Raji (cell line): Measurements from ENCODE around the gene MID1.

ENCODE experiments used
- POLR2A ChIP-seq: IDR thresholded peaks from 2 replicates; pipeline ENCODE4 v1.6.1; 2011; ENCODE audit warnings: low read depth, low read length, control low read depth; ENCODE audit not compliant: insufficient read depth

MID1 gene

DNA sequence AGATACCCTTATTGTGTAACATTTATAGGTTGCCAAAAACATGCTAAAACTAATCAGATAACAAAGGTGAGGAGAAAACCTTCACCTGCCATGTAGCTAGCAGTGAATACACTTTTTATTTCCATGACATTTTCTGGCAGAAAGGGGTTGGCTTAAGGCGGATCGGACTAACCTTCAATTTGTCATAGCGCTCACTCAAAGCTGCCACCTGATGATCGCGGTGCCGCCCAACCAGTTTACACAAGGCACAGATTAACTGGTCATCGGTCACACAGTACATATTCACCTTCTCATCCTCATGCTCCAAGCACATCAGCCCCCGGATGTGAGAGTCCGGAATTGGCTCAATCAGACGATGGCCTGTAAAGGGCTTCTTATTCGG lies 53.7 kb downstream of the MID1 start:
- TF ChIP-seq POLR2A = no peak

DNA sequence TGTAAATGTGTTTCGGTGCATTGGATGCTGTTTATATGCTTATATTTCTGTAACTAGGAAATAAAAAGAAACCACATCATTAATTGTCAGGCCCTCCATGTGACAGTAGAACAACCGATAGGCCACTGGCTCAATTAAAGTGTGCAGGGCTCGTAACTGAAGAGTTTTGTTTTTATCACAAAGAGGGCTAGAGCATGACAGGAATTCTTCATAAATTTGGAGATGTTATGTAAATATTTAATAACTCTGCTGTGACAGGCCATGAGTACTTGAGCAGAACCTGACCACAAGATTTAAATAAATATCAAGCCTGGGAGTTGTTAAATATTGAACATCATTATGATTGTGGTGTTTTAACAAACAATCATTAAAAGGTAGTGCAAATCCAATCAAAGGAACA lies 55.9 kb downstream of the MID1 start:
- TF ChIP-seq POLR2A = no peak

DNA sequence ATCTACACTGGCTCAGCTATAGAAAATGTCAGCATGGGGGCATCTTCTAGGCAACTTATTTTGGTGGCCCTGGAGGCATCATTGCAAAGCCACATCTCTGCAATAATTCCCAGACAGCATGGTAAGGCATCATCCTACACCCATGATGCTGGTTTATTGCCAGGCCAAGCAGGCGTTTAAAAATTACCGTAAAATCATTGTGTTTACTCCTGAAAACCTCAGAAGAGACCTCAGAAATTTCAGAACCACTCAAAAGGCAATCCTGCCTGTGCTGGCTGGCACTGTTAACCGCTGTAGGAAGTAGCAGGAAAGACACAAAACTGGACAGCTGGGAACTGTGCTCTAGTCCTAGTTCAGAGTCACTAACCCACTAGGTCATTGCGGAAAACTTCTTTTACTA lies 63.2 kb downstream of the MID1 start:
- no peak for TF ChIP-seq POLR2A

DNA sequence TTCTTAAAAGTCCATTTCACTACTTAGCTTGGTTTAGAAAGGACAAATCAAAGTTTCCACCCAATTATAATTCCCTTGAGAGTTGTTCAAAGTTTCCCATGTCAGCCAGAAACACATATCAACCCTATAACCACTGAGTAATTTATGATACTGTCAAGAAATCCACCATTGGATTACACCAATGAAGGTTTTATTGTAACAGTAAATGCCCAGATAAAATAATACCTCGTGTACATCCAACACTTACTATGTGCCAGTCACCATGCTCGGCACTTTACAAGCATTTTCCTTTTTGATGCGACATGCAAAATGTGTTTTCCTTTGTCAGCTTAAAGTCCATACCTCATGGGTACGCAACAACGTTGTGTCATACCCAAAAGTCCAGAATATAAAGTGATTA lies 64.0 kb downstream of the MID1 start:
- no peak for TF ChIP-seq POLR2A

DNA sequence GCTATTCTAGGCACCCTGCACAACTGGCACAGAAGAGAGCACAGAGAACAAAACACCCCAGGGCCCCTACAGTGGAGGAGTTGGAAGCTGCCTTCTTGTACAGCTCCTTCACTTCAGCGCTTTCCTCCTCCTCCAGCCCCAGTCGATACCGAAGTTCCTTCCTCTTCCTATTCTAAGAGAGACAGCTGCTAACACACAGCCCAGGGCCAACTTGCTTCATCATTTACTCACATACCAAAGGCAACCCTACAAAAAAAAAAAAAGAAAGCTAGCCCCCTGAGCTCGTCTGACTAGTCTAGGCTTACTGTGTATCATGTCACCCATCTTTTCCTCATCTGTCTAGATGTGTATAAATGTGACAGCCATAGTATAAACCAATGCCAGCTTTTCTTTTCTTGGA lies 64.5 kb downstream of the MID1 start:
- TF ChIP-seq POLR2A = no peak

DNA sequence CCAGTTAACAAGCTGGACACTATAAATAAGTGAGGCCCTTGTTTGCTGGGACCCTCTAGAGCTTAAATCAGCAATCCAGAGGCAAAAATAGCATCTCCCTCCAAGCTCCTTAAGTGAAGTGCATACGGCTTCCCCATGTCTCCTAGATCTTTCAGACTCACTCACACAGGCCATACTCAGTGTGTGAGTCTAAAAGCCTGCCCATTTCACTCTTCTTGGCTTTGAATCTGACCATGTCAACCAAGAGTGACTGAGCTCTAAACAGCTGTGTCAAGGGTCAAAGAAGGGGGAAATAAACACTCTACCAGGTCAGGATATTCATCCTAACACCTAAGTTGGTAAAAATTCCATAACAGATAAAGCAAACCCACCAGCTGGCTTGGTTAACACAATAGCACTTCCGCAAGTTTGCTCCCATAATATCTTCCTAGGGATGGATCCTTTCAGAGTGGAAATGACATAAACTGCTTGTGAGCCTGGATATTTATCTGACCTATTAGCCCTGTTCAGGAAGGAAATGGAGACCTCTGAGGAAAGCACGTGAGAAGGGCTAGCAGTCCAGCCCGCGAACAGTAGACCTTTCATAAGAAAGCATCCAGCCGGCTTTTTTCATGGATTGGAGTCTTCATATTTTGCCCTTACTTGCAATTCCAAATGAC lies 65.6 kb downstream of the MID1 start:
- TF ChIP-seq POLR2A = no peak

DNA sequence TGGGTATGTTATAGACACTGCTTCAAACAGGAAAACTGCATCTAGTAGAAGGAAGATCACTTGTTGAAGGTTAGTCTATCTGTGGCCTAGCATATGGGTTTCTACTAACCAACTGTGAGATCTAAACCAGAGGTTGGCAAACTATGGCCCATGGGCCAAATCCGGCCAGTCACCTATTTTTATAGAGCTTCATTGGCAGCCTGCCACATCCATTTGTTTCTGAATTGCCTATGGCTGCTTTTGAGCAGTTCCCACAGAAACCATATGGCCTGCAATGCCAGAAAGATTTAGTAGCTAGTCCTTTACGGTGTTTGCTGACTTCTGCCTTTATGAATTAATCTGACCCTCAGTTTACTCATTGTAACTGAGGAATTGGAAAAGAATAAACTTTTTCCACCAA lies 71.1 kb downstream of the MID1 start:
- TF ChIP-seq POLR2A = no peak

DNA sequence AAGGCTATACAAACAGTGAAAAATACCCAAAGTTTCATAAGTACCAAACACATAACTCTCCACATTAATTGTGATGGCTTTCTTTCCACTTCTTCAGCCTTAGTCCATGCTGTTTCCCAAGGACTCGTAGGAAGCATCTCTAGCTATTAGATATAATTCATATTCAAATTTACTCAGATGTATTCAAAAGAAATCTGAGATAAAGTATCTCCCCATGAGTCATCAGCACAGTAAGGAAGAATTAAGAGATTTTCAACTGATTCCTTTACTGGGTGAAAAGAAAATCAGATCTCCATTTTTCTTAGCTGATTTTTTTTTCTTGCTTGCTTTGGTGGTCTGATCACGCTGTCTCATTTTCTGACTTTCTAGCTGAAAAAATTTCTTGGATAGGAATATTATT lies 71.7 kb downstream of the MID1 start:
- TF ChIP-seq POLR2A = no peak

DNA sequence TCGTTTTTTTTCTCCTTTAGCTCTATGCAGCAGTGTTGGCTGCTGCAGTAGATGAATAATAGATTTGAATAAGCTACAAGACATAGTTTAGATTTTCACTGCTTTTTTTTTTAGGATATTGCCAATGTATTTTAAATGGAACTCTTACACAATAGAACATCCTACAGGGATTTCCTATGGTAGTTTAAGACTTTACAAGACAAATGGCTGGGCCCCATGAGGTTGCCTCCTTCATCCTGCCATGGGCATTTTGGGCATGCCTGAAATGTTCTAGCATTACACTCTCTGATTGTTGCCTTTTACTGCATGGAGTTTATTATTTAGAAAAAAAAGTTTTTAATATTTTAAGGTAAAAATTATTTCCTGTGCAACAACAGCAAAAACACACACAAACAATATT lies 74.5 kb downstream of the MID1 start:
- no peak for TF ChIP-seq POLR2A

DNA sequence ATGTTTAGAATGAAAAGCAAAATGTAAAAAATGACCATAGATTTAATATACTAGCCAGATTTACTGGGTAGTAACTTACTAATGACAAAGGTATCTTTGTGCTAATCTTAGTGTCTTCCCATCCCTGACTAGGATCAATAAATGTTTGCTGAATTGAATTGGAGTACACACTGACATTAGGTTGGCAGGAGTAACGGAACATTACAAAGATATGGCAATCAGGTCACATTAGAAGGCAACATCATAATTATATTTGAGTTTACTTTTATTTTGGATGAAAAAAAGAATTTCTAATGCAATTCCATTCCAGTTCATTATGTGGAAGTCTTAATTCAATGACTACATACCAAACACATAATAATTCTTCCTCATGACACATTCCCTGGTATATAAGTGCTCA lies 77.8 kb downstream of the MID1 start:
- no peak for TF ChIP-seq POLR2A

DNA sequence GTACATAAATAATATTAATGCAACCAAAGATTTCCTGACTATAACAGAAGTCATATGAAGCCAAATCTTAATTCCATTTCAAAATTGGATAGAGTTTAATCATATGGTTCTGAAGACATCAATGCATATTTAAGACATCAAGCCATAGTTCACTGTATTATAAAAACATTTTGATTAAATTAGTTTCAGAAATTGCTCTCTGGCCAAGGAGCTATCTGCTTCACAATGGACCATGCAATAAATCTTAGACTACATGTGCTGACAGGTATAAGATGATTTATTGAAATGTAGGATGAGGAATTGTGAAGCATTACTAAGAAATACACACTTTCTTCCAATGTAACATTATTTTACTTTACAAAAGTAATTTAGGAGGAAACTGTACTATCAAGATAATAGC lies 81.6 kb downstream of the MID1 start:
- no peak for TF ChIP-seq POLR2A

DNA sequence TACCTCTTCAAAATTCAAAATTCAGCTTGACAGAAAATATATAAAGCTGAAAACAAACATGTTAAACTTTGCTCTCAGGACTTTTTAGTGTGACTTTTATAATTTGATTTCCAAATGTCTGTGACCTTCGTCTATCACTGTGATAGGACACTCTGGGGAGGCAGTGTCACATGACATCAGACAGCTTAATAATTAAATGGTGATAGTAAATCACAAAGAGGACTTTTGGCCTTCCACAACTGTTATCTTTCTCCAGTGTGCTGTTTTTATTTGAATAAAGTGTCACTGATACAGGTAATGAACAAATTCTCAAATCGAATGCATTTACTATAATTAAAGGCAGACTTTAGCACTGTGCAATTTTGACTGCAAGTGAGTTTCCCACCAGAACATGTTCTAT lies 83.1 kb downstream of the MID1 start:
- TF ChIP-seq POLR2A = no peak

DNA sequence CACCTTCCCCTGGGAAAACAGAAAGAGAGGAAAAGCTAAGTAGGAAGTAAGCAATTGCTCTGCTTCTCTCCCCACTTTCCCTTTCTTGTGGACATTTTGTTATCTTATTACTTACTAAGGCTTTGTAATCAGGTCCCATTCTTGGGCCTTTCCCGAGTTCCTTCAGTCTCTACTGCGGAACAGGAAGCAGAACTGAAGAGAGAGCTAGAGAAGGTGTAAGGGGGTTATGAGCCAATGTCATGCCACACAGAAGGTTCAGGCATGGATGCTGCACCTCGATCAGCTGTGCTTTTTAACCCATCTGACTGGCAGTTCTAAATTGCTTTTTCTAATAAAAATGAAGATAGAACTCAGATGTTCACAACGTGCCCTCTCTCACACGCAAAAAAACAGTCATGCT lies 83.6 kb downstream of the MID1 start:
- TF ChIP-seq POLR2A = no peak

DNA sequence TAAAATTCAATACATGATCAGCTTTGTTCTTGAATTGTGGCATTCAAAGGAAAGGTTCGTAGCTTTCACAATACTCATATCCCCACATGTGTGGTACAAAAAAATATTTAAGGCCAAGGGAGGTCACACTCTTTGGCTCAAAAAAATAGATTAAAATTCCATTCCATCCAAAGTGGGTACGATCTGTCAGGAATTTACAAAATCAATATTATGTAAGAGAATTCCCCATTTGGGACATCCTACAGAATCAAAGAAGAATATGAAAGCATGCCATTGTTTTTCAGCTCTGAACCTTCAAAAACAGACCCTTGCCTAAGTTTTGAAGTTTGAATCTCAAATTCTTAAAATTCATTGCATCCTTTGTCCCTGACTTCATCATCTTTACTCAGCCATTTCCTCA lies 85.8 kb downstream of the MID1 start:
- TF ChIP-seq POLR2A = no peak

DNA sequence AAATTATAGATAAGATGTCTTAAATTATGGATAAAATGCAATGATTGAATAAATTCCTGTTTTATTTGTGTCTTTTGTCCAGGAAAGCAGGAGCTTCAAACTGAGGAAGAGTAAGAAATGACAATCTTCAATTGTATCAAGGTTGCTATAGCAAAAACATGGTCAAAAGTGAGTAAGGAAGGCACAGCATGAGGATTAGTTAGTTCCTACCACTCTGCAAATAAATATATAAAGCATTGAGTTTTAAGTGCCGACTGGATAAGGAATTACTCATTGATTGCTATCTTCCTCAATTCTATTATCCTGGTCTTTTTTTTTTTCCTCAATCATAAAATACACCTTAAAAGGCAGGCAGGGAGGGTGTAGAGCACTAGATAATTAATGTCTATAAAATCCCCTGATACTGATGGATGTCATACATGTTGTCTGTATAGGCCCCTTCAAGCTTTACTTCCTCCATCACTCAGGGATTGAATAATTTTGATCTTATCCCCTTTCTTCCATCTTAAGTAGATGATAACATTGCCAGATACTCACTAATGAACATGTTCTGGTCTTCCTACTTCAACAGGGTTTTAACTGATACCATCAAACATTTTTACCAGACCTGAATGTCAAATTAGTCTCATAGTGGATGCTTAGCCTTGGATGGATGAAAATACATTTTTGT lies 86.6 kb downstream of the MID1 start:
- no peak for TF ChIP-seq POLR2A

DNA sequence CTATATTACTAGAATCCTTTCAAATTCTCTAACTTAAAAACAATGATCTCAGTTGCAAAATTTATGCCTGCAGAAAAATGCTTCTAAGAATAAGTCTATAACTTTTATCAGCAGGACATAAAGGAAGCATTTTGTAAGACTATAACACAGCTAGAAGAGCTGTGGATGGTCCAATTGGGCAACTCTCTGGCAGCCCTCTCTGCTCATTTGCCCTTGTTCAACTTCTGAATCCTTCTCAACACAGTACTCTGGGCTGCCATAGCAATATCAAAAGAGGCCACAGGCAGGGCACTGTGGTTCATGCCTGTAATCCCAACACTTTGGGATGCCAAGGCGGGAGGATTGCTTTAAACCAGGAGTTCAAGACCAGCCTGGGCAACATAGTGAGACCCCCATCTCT lies 88.5 kb downstream of the MID1 start:
- TF ChIP-seq POLR2A = no peak

DNA sequence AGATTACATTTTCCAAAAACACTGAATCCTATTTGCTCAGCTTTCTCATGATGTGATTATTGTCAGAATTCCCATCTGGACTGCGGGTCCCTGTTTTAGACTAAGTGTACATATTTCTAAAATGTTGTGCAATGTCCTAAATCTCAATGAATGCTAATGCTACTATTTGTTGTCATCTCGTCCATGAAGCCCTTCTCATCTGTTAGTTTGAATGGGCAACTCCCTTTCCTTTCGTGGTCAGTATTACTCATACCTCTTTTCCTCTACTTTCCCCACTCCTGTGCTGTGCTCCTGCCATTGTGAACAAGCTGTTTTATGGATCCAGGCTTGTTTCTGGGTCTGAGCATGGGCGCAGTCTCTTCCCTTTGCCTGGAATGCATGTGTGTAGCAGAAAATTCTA lies 91.0 kb downstream of the MID1 start:
- TF ChIP-seq POLR2A = no peak
